Heart left ventricle (tissue), 16 donors: ENCODE data around the gene DPEP1. TPM values are rescaled to one million over a fixed set of nuclear protein-coding genes. Genes with fewer than 3 reads are reported as not detected.

ENCODE experiments used
- ATAC-seq, 4 donors: fragments of 200-7000 bp; cut with Tn5 transposase; one replicate each; pipeline ENCODE4 v1.9.1; 2020 to 2022; ENCODE audit warnings: moderate library complexity in 4 of 4, mild to moderate bottlenecking in 3 of 4, moderate number of reproducible peaks in 1 of 4
- DNase-seq, 5 donors: peaks; one replicate each; pipeline ENCODE4 v3.0.0-alpha.2; 2020
- H3K27ac ChIP-seq, 12 donors: fragments of 200-600 bp; sonication (generic) in 4 of 12; one replicate each; pipeline versions ENCODE4 v1.5.0 to v1.8.0; 2016 to 2022; ENCODE audit warnings: mild to moderate bottlenecking in 2 of 12
- H3K27me3 ChIP-seq, 9 donors: fragments of 200-600 bp; sonication (generic) in 2 of 9; one replicate each; pipeline versions ENCODE4 v1.5.1 to v1.8.0; 2016 to 2022; ENCODE audit warnings: mild to moderate bottlenecking in 3 of 9
- H3K36me3 ChIP-seq, 9 donors: fragments of 200-600 bp; sonication (generic) in 2 of 9; one replicate each; pipeline versions ENCODE4 v1.5.0 to v1.8.0; 2018 to 2022; ENCODE audit warnings: mild to moderate bottlenecking in 2 of 9
- H3K4me1 ChIP-seq, 12 donors: fragments of 200-600 bp; sonication (generic) in 4 of 12; one replicate each; pipeline versions ENCODE4 v1.5.0 to v1.8.0; 2016 to 2022; ENCODE audit warnings: mild to moderate bottlenecking in 3 of 12
- H3K4me3 ChIP-seq, 12 donors: fragments of 200-600 bp; sonication (generic) in 4 of 12; one replicate each; pipeline versions ENCODE4 v1.5.0 to v1.8.0; 2017 to 2022; ENCODE audit warnings: mild to moderate bottlenecking in 9 of 12, moderate library complexity in 4 of 12
- H3K9me3 ChIP-seq, 12 donors: fragments of 200-600 bp; sonication (generic) in 4 of 12; one replicate each; pipeline versions ENCODE4 v1.5.0 to v1.8.0; 2016 to 2022; ENCODE audit warnings: mild to moderate bottlenecking in 1 of 12
- POLR2A ChIP-seq, 2 donors: fragments of 450-650 bp; IDR thresholded peaks; one replicate each; pipeline ENCODE4 v1.6.1; 2017; ENCODE audit warnings: antibody characterized with exemption in 2 of 2, mild to moderate bottlenecking in 2 of 2, moderate library complexity in 2 of 2
- WGBS, 4 donors: extraction: QIAGEN DNeasy Blood & Tissue Kit in 2 of 4; methylation state at CpG; one replicate each; pipeline versions ENCODE4 v1.1.5 to v1.1.7; 2013 to 2018; 5-methylcytosine and 5-hydroxymethylcytosine counted together
- intact Hi-C, 10 donors: fragments of 100-400 bp; cut with DNase I; formaldehyde crosslinking; loops; one replicate each; pipeline versions ENCODE4 v1.11.1 to v1.14.2; 2022
- polyA plus RNA-seq, 2 donors: library from polyadenylated mRNA; stranded (reverse); fragments of 200-250 nt; gene quantifications; one replicate each; pipeline ENCODE4 v1.2.3, GENCODE V29; 2013
- total RNA-seq, 9 donors: library from RNA; depleted of rRNA in 2 of 9; stranded (reverse); fragments of >200 nt in 2 of 9; fragmentation: NEBNext Ultra II Directional in 3 of 9; extraction: Animal tissue kit (Norgen Biotek cat#: 25700) in 3 of 9; gene quantifications; one replicate each; pipeline versions ENCODE4 v1.1.0 to v1.2.4, GENCODE V29; 2016 to 2023
- TF ChIP-seq, protein P1 (sequence below), 12 donors: fragments of 200-600 bp; sonication (generic) in 4 of 12; IDR thresholded peaks; one replicate each; pipeline versions ENCODE4 v1.5.0 to v1.8.0; 2018 to 2022; ENCODE audit warnings: antibody characterized with exemption in 12 of 12, mild to moderate bottlenecking in 5 of 12
- donor health status: ischemic (EF 13 %, LVEDD 7.1; RV severe dilation, severe dysfunction).
- donor health status: healthy with polysubstance abuse.
- donor health status: DM: no; HTN: yes; CAD: no.
- donor health status: DM: no; HTN: no; CAD: no.
- donor health status: ischemic (EF 25% LVEDD 6.9; RV normal size, moderate dysfunction).
- donor health status: ischemic (EF 25% LVEDD 5.7; RV mildly dilated, moderate dysfunction).
- donor health status: healthy.
- donor health status: DM: yes; HTN: yes; CAD: no.
- donor health status: ischemic (EF 35%, LVEDD 5.7; RV mildly dilated, moderate dysfunction).
- donor health status: nonischemic (EF 11% LVEDD 7.7; RV severe dilation, severe dysfunction).
- donor health status: DM: yes; HTN: yes; CAD: no.
- donor health status: PGD.
- donor health status: ischemic (EF 29% LVEDD 5.4; RV normal size, mild dysfunction).
- donor health status: nonischemic (EF 23%, LVEDD 6.1; RV moderate dilation, normal function).

DPEP1 gene
- total and polyA plus RNA-seq, 11 donors: not detected

DNA sequence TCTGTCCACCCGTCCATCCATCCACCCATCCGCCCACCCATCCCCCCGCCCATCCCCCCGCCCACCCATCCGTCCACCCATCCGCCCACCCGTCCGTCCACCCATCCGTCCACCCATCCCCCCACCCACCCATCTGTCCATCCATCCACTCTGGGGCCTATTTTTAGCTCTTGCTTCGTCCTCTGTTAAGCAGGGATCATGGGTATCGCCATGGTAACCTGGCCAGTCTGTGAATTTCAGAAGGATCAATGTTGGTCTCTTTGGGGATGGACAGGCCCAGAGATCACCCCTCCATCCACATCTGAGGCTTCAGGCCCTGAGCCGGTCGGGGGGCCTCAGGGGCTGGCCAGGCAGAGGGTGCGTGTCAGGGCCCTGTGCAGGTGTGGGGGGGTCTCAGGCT, 15.2 kb upstream of the DPEP1 start:
- Histone ChIP-seq H3K9me3 (no peaks in the 10 kb centered on the region), H3K27me3 (no peaks in the 10 kb centered on the region), H3K4me3 (no peak overlapping the region), H3K36me3 (no peaks in the 10 kb centered on the region), H3K4me1 (peaks cover 0 to 14% (median 3%) of the 10 kb centered on the region in 12 donors), H3K27ac (no peak overlapping the region)
- intact Hi-C loops: no loop called here
- no peak for DNase-seq
- no peak for ATAC-seq
- TF ChIP-seq, protein P1, sequence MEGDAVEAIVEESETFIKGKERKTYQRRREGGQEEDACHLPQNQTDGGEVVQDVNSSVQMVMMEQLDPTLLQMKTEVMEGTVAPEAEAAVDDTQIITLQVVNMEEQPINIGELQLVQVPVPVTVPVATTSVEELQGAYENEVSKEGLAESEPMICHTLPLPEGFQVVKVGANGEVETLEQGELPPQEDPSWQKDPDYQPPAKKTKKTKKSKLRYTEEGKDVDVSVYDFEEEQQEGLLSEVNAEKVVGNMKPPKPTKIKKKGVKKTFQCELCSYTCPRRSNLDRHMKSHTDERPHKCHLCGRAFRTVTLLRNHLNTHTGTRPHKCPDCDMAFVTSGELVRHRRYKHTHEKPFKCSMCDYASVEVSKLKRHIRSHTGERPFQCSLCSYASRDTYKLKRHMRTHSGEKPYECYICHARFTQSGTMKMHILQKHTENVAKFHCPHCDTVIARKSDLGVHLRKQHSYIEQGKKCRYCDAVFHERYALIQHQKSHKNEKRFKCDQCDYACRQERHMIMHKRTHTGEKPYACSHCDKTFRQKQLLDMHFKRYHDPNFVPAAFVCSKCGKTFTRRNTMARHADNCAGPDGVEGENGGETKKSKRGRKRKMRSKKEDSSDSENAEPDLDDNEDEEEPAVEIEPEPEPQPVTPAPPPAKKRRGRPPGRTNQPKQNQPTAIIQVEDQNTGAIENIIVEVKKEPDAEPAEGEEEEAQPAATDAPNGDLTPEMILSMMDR (IDR thresholded peaks at IDR 0.05): no peak
- TF ChIP-seq POLR2A (IDR thresholded peaks at IDR 0.05): no peak
- WGBS, 4 donors: 58 to 75% (median 68%) methylated on average over 6 to 14 of the region's 14 CpGs

DNA sequence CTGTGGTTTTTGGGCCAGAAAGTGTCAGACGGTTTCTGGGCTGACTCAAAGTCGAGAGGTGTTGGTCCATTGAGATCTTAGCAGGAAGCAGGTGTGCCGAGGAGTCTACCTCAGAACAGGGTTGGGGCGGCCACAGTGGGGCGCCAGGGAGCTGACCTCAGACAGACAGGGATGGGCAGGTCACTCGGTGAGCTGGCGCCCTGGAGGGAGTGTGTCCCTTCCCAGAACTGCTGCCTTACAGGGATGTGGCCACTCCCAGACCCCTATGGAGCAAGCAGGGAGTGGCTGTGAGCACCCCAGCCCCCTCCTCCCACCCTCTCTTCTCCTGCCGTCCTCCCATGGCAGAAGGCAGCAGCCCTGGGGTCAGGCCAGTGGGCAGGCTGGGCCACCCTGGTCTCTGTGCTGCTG, 14.0 kb upstream of the DPEP1 start:
- no peak overlapping the region for H3K27ac ChIP-seq
- ATAC-seq: no peak
- 33 to 45% (median 40%) methylated on average over 8 of the region's 8 CpGs for WGBS, 4 donors
- intact Hi-C loops: no loop called here
- H3K4me3 ChIP-seq: no peak overlapping the region
- DNase-seq: no peak
- H3K27me3 ChIP-seq: no peaks in the 10 kb centered on the region
- no peaks in the 10 kb centered on the region for H3K9me3 ChIP-seq
- no peaks in the 10 kb centered on the region for H3K36me3 ChIP-seq
- TF ChIP-seq, protein P1 (IDR thresholded peaks at IDR 0.05): no peak
- TF ChIP-seq POLR2A (IDR thresholded peaks at IDR 0.05): no peak
- H3K4me1 ChIP-seq: peaks cover 0 to 14% (median 3%) of the 10 kb centered on the region in 12 donors

DNA sequence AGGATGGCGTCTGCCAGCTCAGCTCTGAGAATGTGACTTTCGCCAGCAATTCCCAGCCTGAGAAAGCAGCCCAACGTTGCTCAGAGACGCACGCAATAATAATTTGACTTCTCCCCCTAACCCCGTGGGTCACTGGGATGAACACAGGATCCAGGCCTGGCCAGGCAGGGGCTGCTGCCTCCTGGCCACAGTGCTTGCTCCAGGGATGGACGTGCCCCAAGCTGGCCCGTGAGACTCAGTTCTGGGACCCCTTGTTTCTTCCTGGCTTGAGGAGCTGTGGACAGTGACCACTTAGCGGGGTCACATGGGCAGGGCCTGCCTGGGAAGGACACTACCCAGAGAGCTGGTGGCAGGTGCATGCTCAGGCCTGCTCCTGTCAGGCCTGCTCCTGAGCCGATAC, 13.5 kb upstream of the DPEP1 start:
- DNase-seq (no peak), ATAC-seq (no peak)
- WGBS, 4 donors: 80 to 88% (median 83%) methylated on average over 8 to 10 of the region's 10 CpGs
- H3K4me3 ChIP-seq: no peak overlapping the region
- peaks cover 0 to 14% (median 3%) of the 10 kb centered on the region in 12 donors for H3K4me1 ChIP-seq
- no peaks in the 10 kb centered on the region for H3K36me3 ChIP-seq
- intact Hi-C loops: no loop called here
- H3K9me3 ChIP-seq: no peaks in the 10 kb centered on the region
- peaks cover 0 to 4% (median 0%) of the 10 kb centered on the region in 9 donors for H3K27me3 ChIP-seq
- no peak overlapping the region for H3K27ac ChIP-seq
- TF ChIP-seq, protein P1 (IDR thresholded peaks at IDR 0.05): no peak
- no peak for TF ChIP-seq POLR2A (IDR thresholded peaks at IDR 0.05)

DNA sequence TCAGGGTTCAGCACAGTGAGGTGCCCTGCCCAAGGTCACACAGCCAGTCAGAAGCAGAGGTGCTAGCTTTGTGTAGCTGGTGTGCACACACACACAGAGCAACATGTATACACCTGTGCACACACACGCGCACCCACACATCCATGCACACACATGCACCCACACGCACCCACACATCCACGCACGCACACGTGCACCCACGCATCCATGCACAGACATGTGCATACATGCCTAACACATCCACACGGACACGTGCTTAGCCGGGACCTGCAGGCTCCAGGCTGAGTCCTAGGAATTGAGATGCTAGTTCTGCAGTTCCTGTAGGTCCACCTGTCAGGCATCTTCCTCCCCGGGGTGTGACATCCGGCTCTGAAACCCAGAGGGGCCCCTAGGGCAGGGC, 13.0 kb upstream of the DPEP1 start:
- H3K9me3 ChIP-seq: no peaks in the 10 kb centered on the region
- H3K4me3 ChIP-seq: no peak overlapping the region
- H3K4me1 ChIP-seq: peaks cover 0 to 14% (median 3%) of the 10 kb centered on the region in 12 donors
- TF ChIP-seq POLR2A (IDR thresholded peaks at IDR 0.05): no peak
- TF ChIP-seq, protein P1 (IDR thresholded peaks at IDR 0.05): no peak
- no peaks in the 10 kb centered on the region for H3K36me3 ChIP-seq
- peak in 1 of 4 donors; percentile 16 for ATAC-seq
- H3K27ac ChIP-seq: no peak overlapping the region
- DNase-seq: no peak
- intact Hi-C loops: no loop called here
- WGBS, 4 donors: 81 to 91% (median 86%) methylated on average over 11 to 12 of the region's 12 CpGs
- H3K27me3 ChIP-seq: peaks cover 0 to 9% (median 0%) of the 10 kb centered on the region in 9 donors
